HG03280 (cell line): Measurements from ENCODE around the gene TTC28.
"Not testable (repeated sequence)": the region's sequence is repeated elsewhere in the genome, so short reads cannot be mapped to it uniquely, and the experiment has no call there.

Experiments used
- ATAC-seq: cut with Tn5 transposase; IDR thresholded peaks from one replicate; pipeline ENCODE4 v1.9.1; 2021; ENCODE audit warnings: mild to moderate bottlenecking, moderate library complexity; ENCODE audit not compliant: unreplicated experiment

The TTC28 gene

GRCh38 chr22:28609921-28610320, 69.7 kb downstream of the TTC28 start:
- ATAC-seq, result no peak

DNA sequence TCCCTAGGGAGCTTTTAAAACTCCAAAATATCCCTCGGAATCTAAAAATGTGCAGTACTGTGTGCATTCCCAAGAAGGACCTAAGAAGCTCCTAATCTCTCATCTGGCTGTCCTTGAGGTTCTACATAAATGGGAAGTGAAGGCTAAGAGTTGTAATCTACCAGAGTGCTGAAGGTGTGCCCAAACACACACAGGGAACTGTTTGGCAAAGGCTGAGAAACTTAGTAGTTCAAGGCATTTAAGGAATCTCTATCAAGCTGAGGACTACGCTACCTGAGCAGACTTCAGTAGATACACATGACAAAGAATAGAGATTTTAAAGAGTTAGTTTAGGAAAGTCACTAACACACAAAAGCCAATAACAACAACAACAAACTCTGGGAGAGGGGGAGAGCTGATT, 71.1 kb downstream of the TTC28 start:
- ATAC-seq, result no peak

- ATAC-seq, result no peak
Observed at GRCh38 chr22:28607795-28608194, 71.8 kb downstream of the TTC28 start.

DNA sequence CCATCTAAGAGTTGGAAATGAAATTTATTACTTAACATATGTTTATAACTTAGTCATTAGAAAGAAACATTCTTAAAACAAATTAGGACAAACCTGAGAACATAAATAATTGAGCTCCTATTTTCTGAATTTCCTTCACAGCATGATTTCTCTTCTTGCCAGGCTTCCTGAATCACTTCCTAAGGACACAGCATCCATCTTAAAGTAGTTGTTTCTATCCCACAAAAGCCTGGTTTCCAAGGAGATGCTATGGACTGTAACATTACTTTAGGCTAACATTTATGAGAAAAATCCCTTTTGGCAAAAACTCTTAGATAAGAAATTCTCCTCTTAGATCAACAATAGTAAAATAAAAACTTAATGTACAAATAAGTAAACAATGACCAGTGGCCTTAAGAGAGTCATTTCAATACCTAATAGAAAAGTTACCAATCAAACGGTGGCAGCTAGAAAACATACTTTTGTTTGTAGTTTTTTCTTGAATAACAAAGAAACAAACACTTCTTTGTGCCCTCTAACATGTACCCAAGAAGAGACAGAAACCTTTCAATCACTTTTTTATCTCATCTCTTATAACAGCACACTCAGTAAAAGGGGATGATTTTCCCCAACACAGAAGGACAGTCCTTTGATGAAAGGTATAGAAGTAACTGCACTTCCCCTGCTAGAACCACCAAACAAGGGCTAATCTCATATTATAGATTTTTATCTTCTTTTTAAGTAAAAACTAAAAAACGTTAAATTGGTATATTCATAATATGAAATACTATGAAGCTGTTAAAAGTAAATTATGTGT, 74.5 kb downstream of the TTC28 start:
- ATAC-seq, result no peak

DNA sequence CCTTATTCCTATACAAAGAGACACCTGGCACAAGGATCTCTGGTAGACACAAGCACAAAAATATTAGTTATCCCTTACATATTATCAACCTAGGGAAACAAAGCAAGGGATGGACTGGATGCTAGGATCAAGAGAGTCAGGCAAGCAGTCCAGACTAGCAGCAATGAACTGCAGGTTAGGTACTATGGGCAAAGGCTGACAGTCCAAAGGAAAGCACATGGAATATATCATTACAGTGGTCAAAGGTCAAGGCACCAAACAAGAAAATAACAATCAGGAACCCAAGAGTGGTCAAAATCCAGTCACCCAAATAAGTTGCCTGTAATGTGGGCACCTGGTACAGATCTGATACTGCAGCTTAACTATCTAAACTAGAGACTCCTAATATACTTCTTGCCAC, 77.7 kb downstream of the TTC28 start:
- no peak for ATAC-seq

GRCh38 chr22:28600546-28601143, 79.0 kb downstream of the TTC28 start:
- ATAC-seq, result no peak

DNA sequence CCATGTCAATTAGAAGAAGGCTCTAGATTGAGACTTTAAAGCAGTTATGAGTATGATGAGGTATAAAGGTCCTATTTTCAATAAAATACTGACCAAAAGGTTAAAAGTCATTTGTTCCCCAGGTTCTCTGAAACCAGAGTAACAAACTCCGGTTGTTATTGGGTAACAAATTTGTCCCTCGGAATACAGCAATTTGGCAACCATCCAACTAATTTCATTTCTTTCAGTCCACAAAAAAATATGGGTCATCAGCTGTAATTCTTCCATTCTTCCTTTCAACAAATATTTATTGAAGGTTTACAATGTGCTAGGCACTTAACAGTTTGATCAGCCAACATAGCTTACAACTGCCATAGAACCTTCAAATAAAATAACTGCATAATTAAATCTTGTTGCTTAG, 79.9 kb downstream of the TTC28 start:
- ATAC-seq, result no peak

DNA sequence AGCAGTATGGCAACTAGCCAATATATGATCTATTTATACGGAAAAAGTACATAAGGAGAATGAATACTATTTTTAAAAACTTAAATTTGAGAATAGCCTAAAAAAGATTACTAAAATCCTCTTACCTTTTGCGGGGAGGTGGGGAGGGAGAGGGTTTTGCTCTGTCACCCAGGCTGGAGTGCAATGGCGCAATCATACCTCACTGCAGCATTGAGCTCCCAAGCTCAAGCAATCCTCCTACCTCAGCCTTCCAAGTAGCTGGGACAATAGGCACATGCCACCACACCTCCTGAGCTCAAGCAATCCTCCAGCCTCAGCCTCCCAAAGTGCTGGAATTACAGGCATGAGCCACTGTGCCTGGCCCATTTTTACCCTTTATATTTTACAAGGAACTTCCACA, 82.0 kb downstream of the TTC28 start:
- no peak for ATAC-seq

- ATAC-seq, result no peak
Observed at GRCh38 chr22:28594797-28595462, 84.7 kb downstream of the TTC28 start.

GRCh38 chr22:28594076-28594796, 85.4 kb downstream of the TTC28 start:
- no peak for ATAC-seq

DNA sequence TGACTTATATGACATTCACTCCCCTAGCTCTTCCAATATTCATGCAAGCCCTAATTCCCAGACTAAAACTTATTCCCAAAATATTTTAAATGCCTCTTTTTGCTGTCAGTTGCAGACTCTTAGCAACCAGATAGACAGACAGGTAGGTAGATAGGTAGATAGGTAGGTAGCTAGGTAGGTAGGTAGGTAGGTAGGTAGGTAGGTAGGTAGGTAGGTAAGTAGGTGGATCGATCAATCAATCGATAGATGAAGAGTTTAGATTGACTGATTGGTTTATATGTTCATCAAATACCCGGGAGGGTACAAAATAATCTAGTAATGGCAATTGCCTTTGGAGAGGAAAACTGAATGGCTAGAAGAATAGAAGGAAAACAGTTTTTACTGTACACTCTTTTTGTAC, 86.3 kb downstream of the TTC28 start:
- no peak for ATAC-seq

GRCh38 chr22:28589102-28589750, 90.4 kb downstream of the TTC28 start:
- ATAC-seq, result no peak

- no peak for ATAC-seq
Observed at GRCh38 chr22:28585324-28585723, 94.3 kb downstream of the TTC28 start.

DNA sequence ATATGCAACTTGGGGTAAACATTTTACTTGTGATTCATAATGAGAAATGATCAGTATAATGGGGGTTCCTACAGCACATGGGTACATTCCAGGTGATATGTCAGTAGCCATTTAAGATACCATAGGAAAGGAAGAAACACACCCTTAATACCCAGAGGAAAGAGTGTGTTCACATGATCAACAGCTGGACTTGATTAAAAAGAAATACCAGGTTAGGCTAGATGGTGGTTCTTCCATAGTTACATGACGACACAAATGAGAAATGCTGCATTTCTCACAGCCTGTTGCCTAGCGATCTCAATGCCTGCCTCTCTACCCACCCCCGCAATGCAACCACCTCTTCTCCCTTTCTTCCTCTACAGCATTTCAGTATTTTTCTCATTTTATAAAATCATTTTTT, 96.8 kb downstream of the TTC28 start:
- no peak for ATAC-seq

- ATAC-seq, result no peak
Observed at GRCh38 chr22:28581016-28581415, 98.6 kb downstream of the TTC28 start.

DNA sequence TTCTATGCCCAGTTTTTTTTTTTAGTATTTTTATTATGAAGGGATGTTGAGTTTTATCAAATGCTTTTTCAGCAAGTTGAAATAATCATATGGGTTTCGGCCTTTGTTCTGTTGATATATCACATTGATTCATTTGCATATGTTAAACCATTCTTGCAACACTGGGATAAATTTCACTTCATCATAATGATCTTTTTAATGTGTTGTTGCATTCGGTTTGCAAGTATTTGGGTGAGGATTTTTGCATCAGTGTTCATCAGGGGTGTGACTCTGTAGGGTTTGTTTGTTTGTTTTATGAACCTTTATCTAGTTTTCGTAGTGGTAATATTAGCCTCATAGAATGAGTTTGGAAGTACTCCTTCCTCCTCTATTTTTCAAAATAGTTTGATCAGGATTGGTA, 103.5 kb downstream of the TTC28 start:
- ATAC-seq, result no peak

DNA sequence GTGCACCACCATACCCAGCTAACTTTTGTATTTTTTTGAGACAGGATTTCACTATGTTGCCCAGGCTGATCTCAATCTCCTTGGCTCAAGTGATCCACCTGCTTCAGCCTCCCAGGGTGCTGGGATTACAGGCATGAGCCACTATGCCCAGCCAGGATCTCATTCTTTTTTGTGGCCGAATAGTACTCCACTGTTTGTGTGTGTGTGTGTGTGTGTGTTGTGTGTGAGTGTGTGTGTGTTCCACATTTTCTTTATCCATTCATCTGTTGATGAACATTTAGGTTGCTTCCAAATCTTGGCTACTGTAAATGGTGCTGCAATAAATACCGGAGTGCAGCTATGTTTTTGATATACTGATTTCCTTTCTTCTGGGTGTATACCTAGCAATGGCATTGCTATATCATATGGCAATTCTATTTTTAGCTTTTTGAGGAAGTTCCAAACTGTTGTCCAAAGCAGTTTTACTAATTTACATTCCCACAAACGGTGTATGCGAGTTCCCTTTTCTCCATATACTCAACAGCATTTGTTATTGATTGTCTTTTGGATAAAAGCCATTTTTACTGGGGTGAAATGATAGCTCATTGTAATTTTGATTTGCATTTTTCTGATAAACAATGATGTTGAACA, 105.4 kb downstream of the TTC28 start:
- no peak for ATAC-seq

DNA sequence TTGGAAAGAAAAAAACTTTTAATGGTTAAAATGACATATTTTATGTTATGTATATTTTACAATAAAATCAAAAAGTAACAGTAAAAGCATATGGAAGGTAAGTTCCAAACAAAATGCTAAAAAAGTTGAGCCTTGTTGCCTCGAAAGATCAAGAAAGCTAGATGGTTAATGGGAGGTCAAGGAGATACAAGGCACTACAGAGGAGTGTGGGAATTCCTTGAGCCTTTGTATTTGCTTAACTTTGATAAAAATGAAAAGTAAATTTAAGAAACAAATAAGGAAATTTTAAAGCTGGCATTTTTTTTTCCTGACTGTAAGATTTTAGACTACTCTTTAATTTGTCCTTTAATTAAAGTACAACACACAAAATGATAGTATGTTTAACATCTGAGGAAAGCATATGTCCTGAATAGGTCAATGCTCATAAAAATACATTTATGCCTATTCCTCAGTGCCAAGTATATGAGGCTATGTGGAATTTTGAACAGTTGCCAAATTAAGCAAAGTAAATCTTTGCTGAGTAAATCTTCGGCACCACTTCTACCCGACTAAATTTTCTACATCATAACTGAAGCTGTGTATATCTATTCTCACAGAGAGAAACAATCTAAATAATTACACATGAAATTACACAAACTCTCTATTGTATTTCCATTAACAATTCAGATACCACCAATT, 108.8 kb downstream of the TTC28 start:
- no peak for ATAC-seq

- not testable (repeated sequence) for ATAC-seq
Observed at GRCh38 chr22:28568974-28569373, 110.7 kb downstream of the TTC28 start.

GRCh38 chr22:28568099-28568498, 111.5 kb downstream of the TTC28 start:
- no peak for ATAC-seq
